GM04503 (cell line): ENCODE results near the gene FGF11.

Source experiments
- DNase-seq: peaks from one replicate; pipeline ENCODE4 v3.0.0-alpha.2; 2012; ENCODE audit warnings: low read depth

FGF11 gene

GRCh38 chr17:7439462-7440112 is at the start of gene FGF11:
FGF11 (plus strand) TSS chr17:7439512; CDS start chr17:7439621, 109 bp downstream.
- DNase-seq: no peak

- DNase-seq: no peak
Observed at GRCh38 chr17:7389924-7390910, 49.1 kb upstream of the FGF11 start.

- DNase-seq: no peak
Observed at GRCh38 chr17:7391307-7391706, 48.0 kb upstream of the FGF11 start.

- no peak for DNase-seq
Observed at GRCh38 chr17:7392696-7393612, 46.4 kb upstream of the FGF11 start.

GRCh38 chr17:7393613-7394451 is 45.5 kb upstream of the FGF11 start:
- DNase-seq: no peak

GRCh38 chr17:7394452-7395191 is 44.7 kb upstream of the FGF11 start, which contains the start of gene PLSCR3:
PLSCR3 (minus strand) TSS chr17:7394525; CDS start chr17:7394110, 415 bp downstream.
- DNase-seq: no peak

GRCh38 chr17:7396147-7396546 is 43.2 kb upstream of the FGF11 start:
- no peak for DNase-seq

GRCh38 chr17:7398612-7399011 is 40.7 kb upstream of the FGF11 start:
- no peak for DNase-seq

- no peak for DNase-seq
Observed at GRCh38 chr17:7403043-7403726, 36.1 kb upstream of the FGF11 start.

- no peak for DNase-seq
Observed at GRCh38 chr17:7403727-7403976, 35.7 kb upstream of the FGF11 start.

GRCh38 chr17:7403977-7404736 is 35.2 kb upstream of the FGF11 start, which contains the start of gene TMEM256:
TMEM256 (minus strand) TSS chr17:7404097; CDS start chr17:7404084, 13 bp downstream.
- DNase-seq: peak; percentile 95

GRCh38 chr17:7404737-7405349 is 34.5 kb upstream of the FGF11 start:
- DNase-seq: no peak

GRCh38 chr17:7405350-7406234 is 33.7 kb upstream of the FGF11 start:
- no peak for DNase-seq

- DNase-seq: no peak
Observed at GRCh38 chr17:7406235-7406825, 33.0 kb upstream of the FGF11 start.

- no peak for DNase-seq
Observed at GRCh38 chr17:7407082-7407481, 32.2 kb upstream of the FGF11 start.

GRCh38 chr17:7407485-7408251 is 31.6 kb upstream of the FGF11 start, which contains the start of gene NLGN2:
NLGN2 (plus strand) TSS chr17:7407845; CDS start chr17:7408256, 411 bp downstream.
- DNase-seq: no peak
